Measurements from ENCODE around the gene TAC3.
"Not testable (repeated sequence)": the region's sequence is repeated elsewhere in the genome, so short reads cannot be mapped to it uniquely, and the experiment has no call there.

Gene TAC3

GRCh38 chr12:57003395-57003794 is 12.9 kb downstream of the TAC3 start:
- no peak for DNase-seq

- DNase-seq = peak; percentile 65
Observed at GRCh38 chr12:57001448-57001906, 14.9 kb downstream of the TAC3 start.

GRCh38 chr12:57000393-57000792 is 15.9 kb downstream of the TAC3 start:
- no peak for DNase-seq

GRCh38 chr12:56999456-56999855 is 16.9 kb downstream of the TAC3 start:
- DNase-seq = no peak

- no peak for DNase-seq
Observed at GRCh38 chr12:56998981-56999380, 17.3 kb downstream of the TAC3 start.

- no peak for DNase-seq
Observed at GRCh38 chr12:56998316-56998715, 18.0 kb downstream of the TAC3 start.

- no peak for DNase-seq
Observed at GRCh38 chr12:56996793-56997545, 19.4 kb downstream of the TAC3 start.

- DNase-seq = no peak
Observed at GRCh38 chr12:56995930-56996496, 20.3 kb downstream of the TAC3 start.

GRCh38 chr12:56995201-56995929 is 21.0 kb downstream of the TAC3 start:
- DNase-seq = no peak

GRCh38 chr12:56994231-56994746 is 22.0 kb downstream of the TAC3 start:
- no peak for DNase-seq

- DNase-seq = no peak
Observed at GRCh38 chr12:56993346-56993745, 23.0 kb downstream of the TAC3 start.

GRCh38 chr12:56991319-56992246 is 24.7 kb downstream of the TAC3 start:
- DNase-seq = no peak

- no peak for DNase-seq
Observed at GRCh38 chr12:56990648-56991318, 25.5 kb downstream of the TAC3 start.

- DNase-seq = no peak
Observed at GRCh38 chr12:56989861-56990610, 26.3 kb downstream of the TAC3 start.

GRCh38 chr12:56988207-56988739 is 28.1 kb downstream of the TAC3 start:
- DNase-seq = no peak

GRCh38 chr12:56987551-56988053 is 28.7 kb downstream of the TAC3 start:
- peak; percentile 61 for DNase-seq

GRCh38 chr12:56987011-56987410 is 29.3 kb downstream of the TAC3 start:
- DNase-seq = no peak

- not testable (repeated sequence) for DNase-seq
Observed at GRCh38 chr12:56985714-56986113, 30.6 kb downstream of the TAC3 start.

- DNase-seq = no peak
Observed at GRCh38 chr12:56983386-56983785, 32.9 kb downstream of the TAC3 start.

- not testable (repeated sequence) for DNase-seq
Observed at GRCh38 chr12:56982578-56983236, 33.6 kb downstream of the TAC3 start.

All from effector CD8-positive, alpha-beta T cell (primary cell).